ENCODE results near the gene ZNF30. TPM values are rescaled to one million over a fixed set of nuclear protein-coding genes. Genes with fewer than 3 reads are reported as not detected.
"Not testable (repeated sequence)": the region's sequence is repeated elsewhere in the genome, so short reads cannot be mapped to it uniquely, and the experiment has no call there.

The ZNF30 gene
- total and polyA plus RNA-seq, 2 donors (not counting 1 experiment from before 2014, with no cell fraction given), result 2.7 to 4.3 TPM

GRCh38 chr19:34918190-34918589 lies 8.5 kb upstream of the ZNF30 start:
- TF ChIP-seq CTCF (conservative IDR thresholded peaks at IDR 0.05 in 1 of 2, IDR thresholded peaks at IDR 0.05 in 1 of 2; ENCODE audit: low read depth in 1 of 2, low read length in 2 of 2), result no peak
- no peak for TF ChIP-seq EZH2 (IDR thresholded peaks at IDR 0.05; ENCODE audit: low read length, missing control alignments)
- no peak overlapping the region for H3K9ac ChIP-seq (ENCODE audit: insufficient read depth, low read length)
- H4K20me1 ChIP-seq (ENCODE audit: control insufficient read depth, extremely low read depth, insufficient read depth, low read length), result no peaks in the 10 kb centered on the region
- H3K27me3 ChIP-seq (ENCODE audit: control insufficient read depth, insufficient read depth, low read length), result no peaks in the 10 kb centered on the region
- no peak overlapping the region for H3K4me3 ChIP-seq (replicated peaks in 1 of 4; ENCODE audit: control extremely low read depth in 1 of 4, insufficient read depth in 1 of 4, low read depth in 3 of 4, low read length in 4 of 4)
- H3K4me2 ChIP-seq (ENCODE audit: extremely low read depth, insufficient read depth, low read length), result no peak overlapping the region
- H3K36me3 ChIP-seq (ENCODE audit: control insufficient read depth, insufficient read depth, low read length), result no peaks in the 10 kb centered on the region
- H3K4me1 ChIP-seq (ENCODE audit: control insufficient read depth, extremely low read depth, insufficient read depth, low read length), result no peaks in the 10 kb centered on the region
- H3K27ac ChIP-seq (ENCODE audit: insufficient read depth, low read length), result no peak overlapping the region
- DNase-seq (ENCODE audit: low read depth in 2 of 2), result no peak
- no peaks in the 10 kb centered on the region for H3K79me2 ChIP-seq (ENCODE audit: control insufficient read depth, insufficient read depth, low read length)
- H3K9me3 ChIP-seq (ENCODE audit: control insufficient read depth, insufficient read depth, low read depth, low read length), result no peaks in the 10 kb centered on the region
- no peak overlapping the region for H2AFZ ChIP-seq (ENCODE audit: low read length)

DNA sequence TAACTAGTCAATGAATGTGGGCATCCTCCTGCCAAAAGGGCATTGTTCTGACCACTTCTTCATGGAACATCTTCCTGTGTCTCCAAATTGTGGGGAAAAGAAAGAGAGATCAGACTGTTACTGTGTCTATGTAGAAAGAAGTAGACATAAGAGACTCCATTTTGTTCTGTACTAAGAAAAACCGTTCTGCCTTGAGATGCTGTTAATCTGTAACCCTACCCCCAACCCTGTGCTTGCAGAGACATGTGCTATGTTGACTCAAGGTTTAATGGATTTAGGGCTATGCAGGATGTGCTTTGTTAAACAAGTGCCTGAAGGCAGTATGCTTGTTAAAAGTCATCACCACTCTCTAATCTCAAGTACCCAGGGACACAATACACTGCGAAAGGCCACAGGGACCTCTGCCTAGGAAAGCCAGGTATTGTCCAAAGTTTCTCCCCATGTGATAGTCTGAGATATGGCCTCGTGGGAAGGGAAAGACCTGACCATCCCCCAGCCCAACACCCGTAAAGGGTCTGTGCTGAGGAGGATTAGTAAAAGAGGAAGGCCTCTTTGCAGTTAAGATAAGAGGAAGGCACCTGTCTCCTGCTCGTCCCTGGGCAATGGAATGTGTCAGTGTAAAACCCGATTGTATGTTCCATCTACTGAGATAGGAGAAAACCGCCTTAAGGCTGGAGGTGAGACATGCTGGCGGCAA lies 6.5 kb upstream of the ZNF30 start:
- not testable (repeated sequence) for H3K27ac ChIP-seq (ENCODE audit: insufficient read depth, low read length); H3K9me3 ChIP-seq (ENCODE audit: control insufficient read depth, insufficient read depth, low read depth, low read length); H3K9ac ChIP-seq (ENCODE audit: insufficient read depth, low read length); DNase-seq (ENCODE audit: low read depth in 2 of 2); H3K27me3 ChIP-seq (ENCODE audit: control insufficient read depth, insufficient read depth, low read length); H3K4me3 ChIP-seq (replicated peaks in 1 of 4; ENCODE audit: control extremely low read depth in 1 of 4, insufficient read depth in 1 of 4, low read depth in 3 of 4, low read length in 4 of 4); H4K20me1 ChIP-seq (ENCODE audit: control insufficient read depth, extremely low read depth, insufficient read depth, low read length); H3K4me2 ChIP-seq (ENCODE audit: extremely low read depth, insufficient read depth, low read length); H3K4me1 ChIP-seq (ENCODE audit: control insufficient read depth, extremely low read depth, insufficient read depth, low read length); H3K79me2 ChIP-seq (ENCODE audit: control insufficient read depth, insufficient read depth, low read length); H2AFZ ChIP-seq (ENCODE audit: low read length); H3K36me3 ChIP-seq (ENCODE audit: control insufficient read depth, insufficient read depth, low read length)

- no peak overlapping the region for H3K27ac ChIP-seq (ENCODE audit: insufficient read depth, low read length)
- H3K4me1 ChIP-seq (ENCODE audit: control insufficient read depth, extremely low read depth, insufficient read depth, low read length), result no peaks in the 10 kb centered on the region
- no peak overlapping the region for H2AFZ ChIP-seq (ENCODE audit: low read length)
- H4K20me1 ChIP-seq (ENCODE audit: control insufficient read depth, extremely low read depth, insufficient read depth, low read length), result no peaks in the 10 kb centered on the region
- no peak overlapping the region for H3K4me3 ChIP-seq (replicated peaks in 1 of 4; ENCODE audit: control extremely low read depth in 1 of 4, insufficient read depth in 1 of 4, low read depth in 3 of 4, low read length in 4 of 4)
- no peak overlapping the region for H3K9ac ChIP-seq (ENCODE audit: insufficient read depth, low read length)
- no peaks in the 10 kb centered on the region for H3K27me3 ChIP-seq (ENCODE audit: control insufficient read depth, insufficient read depth, low read length)
- H3K4me2 ChIP-seq (ENCODE audit: extremely low read depth, insufficient read depth, low read length), result no peak overlapping the region
- no peaks in the 10 kb centered on the region for H3K79me2 ChIP-seq (ENCODE audit: control insufficient read depth, insufficient read depth, low read length)
- no peaks in the 10 kb centered on the region for H3K36me3 ChIP-seq (ENCODE audit: control insufficient read depth, insufficient read depth, low read length)
- DNase-seq (ENCODE audit: low read depth in 2 of 2), result no peak
- no peak for TF ChIP-seq EZH2 (IDR thresholded peaks at IDR 0.05; ENCODE audit: low read length, missing control alignments)
- H3K9me3 ChIP-seq (ENCODE audit: control insufficient read depth, insufficient read depth, low read depth, low read length), result no peaks in the 10 kb centered on the region
Observed at GRCh38 chr19:34925278-34925855, 1.3 kb upstream of the ZNF30 start.

- H3K4me3 ChIP-seq (replicated peaks in 1 of 4; ENCODE audit: control extremely low read depth in 1 of 4, insufficient read depth in 1 of 4, low read depth in 3 of 4, low read length in 4 of 4), result peak overlapping the region in 3 of 4 experiments; percentile 53 to 88 (median 78)
- no peak overlapping the region for H3K27ac ChIP-seq (ENCODE audit: insufficient read depth, low read length)
- H3K79me2 ChIP-seq (ENCODE audit: control insufficient read depth, insufficient read depth, low read length), result no peaks in the 10 kb centered on the region
- no peaks in the 10 kb centered on the region for H3K27me3 ChIP-seq (ENCODE audit: control insufficient read depth, insufficient read depth, low read length)
- H3K9me3 ChIP-seq (ENCODE audit: control insufficient read depth, insufficient read depth, low read depth, low read length), result no peaks in the 10 kb centered on the region
- H3K4me2 ChIP-seq (ENCODE audit: extremely low read depth, insufficient read depth, low read length), result peak overlapping the region; percentile 35
- H2AFZ ChIP-seq (ENCODE audit: low read length), result peak overlapping the region; percentile 54
- no peaks in the 10 kb centered on the region for H3K4me1 ChIP-seq (ENCODE audit: control insufficient read depth, extremely low read depth, insufficient read depth, low read length)
- no peaks in the 10 kb centered on the region for H4K20me1 ChIP-seq (ENCODE audit: control insufficient read depth, extremely low read depth, insufficient read depth, low read length)
- no peaks in the 10 kb centered on the region for H3K36me3 ChIP-seq (ENCODE audit: control insufficient read depth, insufficient read depth, low read length)
- TF ChIP-seq EZH2 (IDR thresholded peaks at IDR 0.05; ENCODE audit: low read length, missing control alignments) (no peak), CTCF (conservative IDR thresholded peaks at IDR 0.05 in 1 of 2, IDR thresholded peaks at IDR 0.05 in 1 of 2; ENCODE audit: low read depth in 1 of 2, low read length in 2 of 2) (no peak)
- DNase-seq (ENCODE audit: low read depth in 2 of 2), result no peak
- H3K9ac ChIP-seq (ENCODE audit: insufficient read depth, low read length), result no peak overlapping the region
Observed at GRCh38 chr19:34926361-34926684, 380 bp upstream of the ZNF30 start.
